ENCODE results near the gene FYCO1. TPM values are rescaled to one million over a fixed set of nuclear protein-coding genes. Genes with fewer than 3 reads are reported as not detected.

The FYCO1 gene
- total RNA-seq, 1 experiment from 2014 or later, result 23.6 TPM

DNA sequence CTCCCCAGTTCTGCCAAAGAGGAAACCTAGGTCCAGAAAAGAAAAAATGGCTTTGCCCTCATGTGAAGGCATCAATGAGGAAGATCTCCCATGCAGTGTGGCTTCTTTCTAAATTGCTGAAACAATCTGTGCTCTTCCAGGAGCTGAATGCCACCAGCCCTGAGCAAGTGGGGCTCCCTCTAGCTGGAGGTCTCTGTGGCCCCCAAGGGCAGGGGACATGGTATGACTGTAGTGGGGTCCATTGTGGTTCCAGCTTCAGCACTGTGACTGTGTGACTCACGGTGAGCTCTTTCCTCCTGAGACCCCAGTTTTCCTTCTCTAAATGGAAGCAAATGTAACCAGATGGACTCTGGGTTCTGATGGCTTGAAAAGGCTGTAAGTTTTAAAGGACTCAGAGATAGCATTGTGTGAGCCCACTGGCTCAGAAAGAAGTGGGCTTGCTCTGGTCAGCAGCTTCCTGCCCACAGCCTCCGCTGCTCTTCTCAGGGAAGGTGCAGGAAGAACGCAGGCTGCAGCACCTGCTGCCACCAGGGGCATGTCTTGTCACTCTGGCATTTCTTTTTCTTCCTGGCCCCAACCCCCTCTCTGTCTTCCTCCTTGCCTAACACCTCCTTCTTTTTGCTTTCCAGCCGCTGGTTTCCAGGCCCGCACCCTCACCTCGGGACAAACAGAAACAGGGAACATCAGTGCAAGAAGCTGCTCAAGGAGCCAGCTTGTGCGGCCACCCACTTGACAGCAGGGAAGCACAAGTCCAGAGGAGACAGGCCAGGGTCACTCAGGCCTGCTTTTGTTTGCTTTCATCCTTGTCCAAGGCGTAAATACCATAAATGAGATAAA lies 58.2 kb downstream of the FYCO1 start:
- in situ Hi-C loops (cut with HindIII; ENCODE audit: low pct_unique_long_range_greater_than_20kb, low sequenced_read_pairs), result no loop called here

GRCh38 chr3:45936261-45936660 lies 59.4 kb downstream of the FYCO1 start:
- DNase-seq (ENCODE audit: low read depth), result no peak
- in situ Hi-C loops (cut with HindIII; ENCODE audit: low pct_unique_long_range_greater_than_20kb, low sequenced_read_pairs), result no loop called here

More for the DNA sequence above, 58.2 kb downstream of the FYCO1 start:
- no peak for DNase-seq (ENCODE audit: low read depth)

GRCh38 chr3:45933591-45933990 lies 62.0 kb downstream of the FYCO1 start:
- in situ Hi-C loops (cut with HindIII; ENCODE audit: low pct_unique_long_range_greater_than_20kb, low sequenced_read_pairs), result no loop called here

DNA sequence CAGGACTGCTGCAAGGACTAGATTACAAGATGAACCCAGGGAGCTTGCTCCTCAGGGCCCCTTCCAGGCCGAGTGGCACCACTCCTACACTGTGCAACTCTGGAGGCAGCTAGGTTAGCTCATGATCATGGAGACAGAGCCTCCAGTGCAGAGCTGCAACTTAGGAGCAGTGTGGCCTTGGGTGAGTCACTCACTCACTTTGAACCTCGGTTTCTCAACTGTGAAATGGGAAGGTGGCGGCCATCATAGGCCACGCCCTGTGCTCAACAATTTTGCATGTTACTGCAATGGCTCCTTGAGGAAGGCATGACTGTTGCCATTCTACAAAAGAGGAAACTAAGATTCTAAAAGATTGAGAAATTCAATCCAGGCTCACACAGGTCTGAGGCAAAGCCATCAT lies 63.5 kb downstream of the FYCO1 start:
- no peak for DNase-seq (ENCODE audit: low read depth)
- in situ Hi-C loops (cut with HindIII; ENCODE audit: low pct_unique_long_range_greater_than_20kb, low sequenced_read_pairs), result no loop called here

More at GRCh38 chr3:45933591-45933990, 62.0 kb downstream of the FYCO1 start:
- DNase-seq (ENCODE audit: low read depth), result no peak

DNA sequence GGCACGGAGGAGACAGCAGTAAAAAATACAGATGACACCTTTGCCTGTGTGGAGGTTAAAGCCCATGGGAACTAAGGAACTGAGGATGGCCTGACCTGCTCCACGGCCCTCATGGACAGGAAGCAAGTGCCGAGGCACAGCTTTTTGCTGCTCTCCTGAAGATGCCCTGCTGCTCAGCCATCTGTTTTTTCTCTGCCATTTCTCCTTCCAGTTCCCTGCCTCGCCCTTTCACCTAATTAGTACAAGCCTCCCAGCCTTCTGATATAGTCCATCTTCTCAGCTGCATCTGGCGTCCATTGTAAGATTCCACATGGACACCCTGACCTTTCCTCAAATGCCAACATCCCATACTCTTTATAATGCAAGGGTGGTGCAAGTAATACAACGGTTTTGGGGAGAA lies 64.1 kb downstream of the FYCO1 start:
- in situ Hi-C loops (cut with HindIII; ENCODE audit: low pct_unique_long_range_greater_than_20kb, low sequenced_read_pairs), result no loop called here
- no peak for DNase-seq (ENCODE audit: low read depth)

DNA sequence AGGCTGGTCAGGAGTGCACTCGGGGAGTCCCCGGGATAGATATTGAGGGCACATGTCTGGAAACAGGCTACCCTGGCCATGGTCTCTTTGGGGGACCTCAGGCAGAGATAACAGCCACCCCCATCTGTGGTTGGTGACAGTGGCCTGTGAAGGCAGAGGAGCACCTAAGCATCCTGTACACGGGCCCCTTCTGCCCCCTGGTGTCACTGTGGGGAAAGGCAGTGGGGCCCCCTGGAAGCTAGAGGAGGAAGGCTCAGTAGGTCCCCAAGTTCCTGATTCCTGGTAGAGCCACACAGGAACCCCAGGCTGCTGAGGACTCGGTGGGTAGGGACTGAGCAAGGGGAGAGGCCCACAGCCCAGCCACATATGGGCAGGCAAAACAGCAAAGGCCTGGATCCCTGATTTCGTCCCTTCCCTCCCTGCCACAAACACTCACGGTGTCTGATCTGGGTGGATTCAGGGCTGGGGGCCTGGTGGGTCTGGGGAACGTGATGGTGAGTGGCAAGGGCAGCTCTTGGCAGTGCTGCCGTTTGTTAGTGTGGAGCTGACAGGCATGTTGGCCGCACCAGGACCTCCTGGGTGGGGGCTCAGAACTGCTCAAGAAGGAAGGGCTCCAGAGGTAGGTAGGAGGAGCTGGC lies 66.5 kb downstream of the FYCO1 start:
- in situ Hi-C loops (cut with HindIII; ENCODE audit: low pct_unique_long_range_greater_than_20kb, low sequenced_read_pairs), result no loop called here
- DNase-seq (ENCODE audit: low read depth), result peak; percentile 41

DNA sequence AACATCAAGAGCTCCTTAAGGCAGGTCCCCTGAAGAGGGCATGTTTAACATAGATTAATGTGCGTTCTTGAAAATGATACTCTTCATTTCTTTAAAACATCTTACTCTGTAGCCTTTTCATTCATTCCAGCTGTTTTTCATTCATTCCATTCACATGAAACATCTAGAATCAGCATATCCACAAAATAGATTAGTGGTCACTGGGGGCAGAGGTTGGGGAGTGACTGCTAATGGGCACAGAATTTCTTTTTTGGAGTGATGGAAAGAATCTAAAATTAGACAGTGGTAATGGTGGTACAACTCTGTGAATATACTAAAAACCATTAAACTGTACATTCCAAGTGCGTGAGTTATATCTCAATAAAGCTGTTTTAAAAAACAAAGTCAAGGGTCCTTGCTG lies 67.7 kb downstream of the FYCO1 start:
- in situ Hi-C loops (cut with HindIII; ENCODE audit: low pct_unique_long_range_greater_than_20kb, low sequenced_read_pairs), result no loop called here
- no peak for DNase-seq (ENCODE audit: low read depth)

GRCh38 chr3:45923755-45924154 lies 71.9 kb downstream of the FYCO1 start:
- peak; percentile 25 for DNase-seq (ENCODE audit: low read depth)
- in situ Hi-C loops (cut with HindIII; ENCODE audit: low pct_unique_long_range_greater_than_20kb, low sequenced_read_pairs), result no loop called here

- no peak for DNase-seq (ENCODE audit: low read depth)
- in situ Hi-C loops (cut with HindIII; ENCODE audit: low pct_unique_long_range_greater_than_20kb, low sequenced_read_pairs), result no loop called here
These were observed 72.6 kb downstream of the FYCO1 start for GRCh38 chr3:45922950-45923590.

DNA sequence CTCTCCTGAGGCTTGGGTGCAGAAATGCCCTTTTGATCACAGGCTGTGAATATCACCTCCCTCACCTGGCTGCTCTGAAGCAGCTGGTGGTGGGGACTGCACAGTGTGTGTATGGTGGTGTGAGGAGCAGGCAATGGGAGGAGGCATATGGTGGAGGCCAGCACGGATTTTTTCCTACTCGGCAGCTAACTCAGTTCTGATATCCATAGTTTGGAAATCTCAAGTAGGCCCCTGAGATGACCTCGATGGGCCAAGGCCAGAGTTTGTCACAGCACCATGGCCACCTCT lies 73.6 kb downstream of the FYCO1 start:
- DNase-seq (ENCODE audit: low read depth), result no peak
- in situ Hi-C loops (cut with HindIII; ENCODE audit: low pct_unique_long_range_greater_than_20kb, low sequenced_read_pairs), result no loop called here

GRCh38 chr3:45921158-45922038 lies 74.2 kb downstream of the FYCO1 start:
- in situ Hi-C loops (cut with HindIII; ENCODE audit: low pct_unique_long_range_greater_than_20kb, low sequenced_read_pairs), result no loop called here
- no peak for DNase-seq (ENCODE audit: low read depth)

GRCh38 chr3:45917146-45917898 lies 78.3 kb downstream of the FYCO1 start:
- in situ Hi-C loops (cut with HindIII; ENCODE audit: low pct_unique_long_range_greater_than_20kb, low sequenced_read_pairs), result no loop called here
- DNase-seq (ENCODE audit: low read depth), result no peak

GRCh38 chr3:45915518-45916231 lies 79.9 kb downstream of the FYCO1 start:
- in situ Hi-C loops (cut with HindIII; ENCODE audit: low pct_unique_long_range_greater_than_20kb, low sequenced_read_pairs), result no loop called here
- DNase-seq (ENCODE audit: low read depth), result peak; percentile 30

- in situ Hi-C loops (cut with HindIII; ENCODE audit: low pct_unique_long_range_greater_than_20kb, low sequenced_read_pairs), result no loop called here
- no peak for DNase-seq (ENCODE audit: low read depth)
These were observed 80.6 kb downstream of the FYCO1 start for GRCh38 chr3:45915059-45915439.

GRCh38 chr3:45914362-45915058 lies 81.1 kb downstream of the FYCO1 start:
- in situ Hi-C loops (cut with HindIII; ENCODE audit: low pct_unique_long_range_greater_than_20kb, low sequenced_read_pairs), result no loop called here
- DNase-seq (ENCODE audit: low read depth), result no peak

GRCh38 chr3:45912435-45912834 lies 83.2 kb downstream of the FYCO1 start:
- DNase-seq (ENCODE audit: low read depth), result no peak
- in situ Hi-C loops (cut with HindIII; ENCODE audit: low pct_unique_long_range_greater_than_20kb, low sequenced_read_pairs), result no loop called here

Data from Caki2 (cell line).